GM21515 (cell line): ENCODE data around the gene HCFC1.
A peak's percentile ranks its signal among the peaks of the same experiment; 100 is the strongest.

Source experiments
- ATAC-seq: cut with Tn5 transposase; IDR thresholded peaks from one replicate; pipeline ENCODE4 v1.9.1; 2021; ENCODE audit not compliant: unreplicated experiment

HCFC1 gene

GRCh38 chrX:153974726-153975286 is 3.2 kb upstream of the HCFC1 start:
- no peak for ATAC-seq

GRCh38 chrX:153974003-153974725 is 2.5 kb upstream of the HCFC1 start:
- no peak for ATAC-seq

GRCh38 chrX:153973127-153974002 is 1.7 kb upstream of the HCFC1 start:
- ATAC-seq: no peak

- peak; percentile 42 for ATAC-seq
These were observed 929 bp upstream of the HCFC1 start, which contains the start of gene TMEM187 for GRCh38 chrX:153972368-153973126. TMEM187 (plus strand) TSS chrX:153972754; CDS start chrX:153982063, 9,309 bp downstream.

GRCh38 chrX:153971124-153971449 is 531 bp downstream of the HCFC1 start:
- ATAC-seq: peak; percentile 33

GRCh38 chrX:153970357-153971123 is 1.1 kb downstream of the HCFC1 start:
- peak; percentile 1 for ATAC-seq

GRCh38 chrX:153969904-153970356 is 1.7 kb downstream of the HCFC1 start:
- no peak for ATAC-seq

GRCh38 chrX:153969125-153969903 is 2.3 kb downstream of the HCFC1 start:
- ATAC-seq: no peak

- no peak for ATAC-seq
These were observed 2.9 kb downstream of the HCFC1 start for GRCh38 chrX:153968754-153969124.

GRCh38 chrX:153968255-153968654 is 3.4 kb downstream of the HCFC1 start:
- no peak for ATAC-seq

GRCh38 chrX:153967536-153968224 is 3.9 kb downstream of the HCFC1 start:
- no peak for ATAC-seq

GRCh38 chrX:153966841-153967535 is 4.6 kb downstream of the HCFC1 start:
- no peak for ATAC-seq

GRCh38 chrX:153966283-153966688 is 5.3 kb downstream of the HCFC1 start:
- no peak for ATAC-seq

GRCh38 chrX:153965406-153965805 is 6.2 kb downstream of the HCFC1 start:
- no peak for ATAC-seq

GRCh38 chrX:153964105-153964504 is 7.5 kb downstream of the HCFC1 start:
- ATAC-seq: no peak

- ATAC-seq: no peak
These were observed 8.1 kb downstream of the HCFC1 start for GRCh38 chrX:153963546-153963945.

GRCh38 chrX:153961292-153961691 is 10.3 kb downstream of the HCFC1 start:
- ATAC-seq: no peak

GRCh38 chrX:153960786-153961185 is 10.8 kb downstream of the HCFC1 start:
- no peak for ATAC-seq
